HL-60 (cell line): ENCODE measurements around the gene ACSS3.

Experiments used
- CTCF ChIP-seq: IDR thresholded peaks from one replicate; pipeline ENCODE4 v1.5.1; 2011; ENCODE audit warnings: low read length, control low read depth, inconsistent platforms; ENCODE audit not compliant: insufficient read depth
- TF ChIP-seq, protein P1 (sequence below): IDR thresholded peaks from 2 replicates; pipeline ENCODE4 v1.6.1; 2012; ENCODE audit warnings: low read depth; ENCODE audit not compliant: insufficient replicate concordance

DNA sequence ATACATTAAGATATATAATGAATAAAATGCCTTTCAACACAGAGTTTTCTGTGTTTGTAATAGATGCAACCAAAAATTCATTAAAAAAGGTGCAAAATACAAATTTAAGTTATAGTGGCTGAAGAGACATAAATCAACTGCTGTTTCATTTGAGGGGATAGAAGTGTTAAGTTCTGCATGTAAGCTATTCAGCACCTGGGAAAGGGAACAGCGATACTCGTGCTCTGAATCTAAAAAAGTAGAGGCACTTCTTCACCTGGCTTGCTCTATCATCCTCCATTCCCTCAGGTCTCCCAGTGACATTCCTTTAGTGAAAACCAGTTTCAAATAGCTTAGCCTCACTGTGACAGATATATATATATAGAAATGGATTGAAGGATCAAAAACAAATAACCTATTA, 222.6 kb downstream of the ACSS3 start:
- no peak for TF ChIP-seq CTCF
- TF ChIP-seq, protein P1, sequence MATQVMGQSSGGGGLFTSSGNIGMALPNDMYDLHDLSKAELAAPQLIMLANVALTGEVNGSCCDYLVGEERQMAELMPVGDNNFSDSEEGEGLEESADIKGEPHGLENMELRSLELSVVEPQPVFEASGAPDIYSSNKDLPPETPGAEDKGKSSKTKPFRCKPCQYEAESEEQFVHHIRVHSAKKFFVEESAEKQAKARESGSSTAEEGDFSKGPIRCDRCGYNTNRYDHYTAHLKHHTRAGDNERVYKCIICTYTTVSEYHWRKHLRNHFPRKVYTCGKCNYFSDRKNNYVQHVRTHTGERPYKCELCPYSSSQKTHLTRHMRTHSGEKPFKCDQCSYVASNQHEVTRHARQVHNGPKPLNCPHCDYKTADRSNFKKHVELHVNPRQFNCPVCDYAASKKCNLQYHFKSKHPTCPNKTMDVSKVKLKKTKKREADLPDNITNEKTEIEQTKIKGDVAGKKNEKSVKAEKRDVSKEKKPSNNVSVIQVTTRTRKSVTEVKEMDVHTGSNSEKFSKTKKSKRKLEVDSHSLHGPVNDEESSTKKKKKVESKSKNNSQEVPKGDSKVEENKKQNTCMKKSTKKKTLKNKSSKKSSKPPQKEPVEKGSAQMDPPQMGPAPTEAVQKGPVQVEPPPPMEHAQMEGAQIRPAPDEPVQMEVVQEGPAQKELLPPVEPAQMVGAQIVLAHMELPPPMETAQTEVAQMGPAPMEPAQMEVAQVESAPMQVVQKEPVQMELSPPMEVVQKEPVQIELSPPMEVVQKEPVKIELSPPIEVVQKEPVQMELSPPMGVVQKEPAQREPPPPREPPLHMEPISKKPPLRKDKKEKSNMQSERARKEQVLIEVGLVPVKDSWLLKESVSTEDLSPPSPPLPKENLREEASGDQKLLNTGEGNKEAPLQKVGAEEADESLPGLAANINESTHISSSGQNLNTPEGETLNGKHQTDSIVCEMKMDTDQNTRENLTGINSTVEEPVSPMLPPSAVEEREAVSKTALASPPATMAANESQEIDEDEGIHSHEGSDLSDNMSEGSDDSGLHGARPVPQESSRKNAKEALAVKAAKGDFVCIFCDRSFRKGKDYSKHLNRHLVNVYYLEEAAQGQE, result peak; percentile 75
